Large intestine (tissue), 3 donors: ENCODE data around the gene KIAA1671. TPM values are rescaled to one million over a fixed set of nuclear protein-coding genes. Genes with fewer than 3 reads are reported as not detected.

Experiments used
- DNase-seq, 2 donors: peaks; one replicate each; pipeline versions ENCODE4 v3.0.0 to v3.0.0-alpha.2; 2013
- H3K27ac ChIP-seq: one replicate; pipeline ENCODE4 v1.5.1; 2013; ENCODE audit warnings: low read length
- H3K27me3 ChIP-seq: 2 replicates; pipeline ENCODE4 v1.6.1; 2013; ENCODE audit warnings: low read length; ENCODE audit not compliant: control insufficient read depth, insufficient read depth
- H3K36me3 ChIP-seq: 2 replicates; pipeline ENCODE4 v1.6.1; 2013; ENCODE audit warnings: low read length; ENCODE audit not compliant: control insufficient read depth, insufficient read depth
- H3K4me1 ChIP-seq: one replicate; pipeline ENCODE4 v1.6.1; 2013; ENCODE audit warnings: low read length; ENCODE audit not compliant: control insufficient read depth, insufficient read depth
- H3K4me3 ChIP-seq: one replicate; pipeline ENCODE4 v1.5.1; 2013; ENCODE audit warnings: low read length
- H3K9me3 ChIP-seq: one replicate; pipeline ENCODE4 v1.6.1; 2013; ENCODE audit warnings: mild to moderate bottlenecking, low read depth, low read length, moderate library complexity; ENCODE audit not compliant: control insufficient read depth
- WGBS: methylation state at CpG from one replicate; pipeline ENCODE4 v1.1.5; 2013; ENCODE audit warnings: low lambda C conversion rate; ENCODE audit not compliant: insufficient coverage; 5-methylcytosine and 5-hydroxymethylcytosine counted together
- polyA plus RNA-seq: library from polyadenylated mRNA; unstranded; fragments of 120-200 nt; gene quantifications from one replicate; pipeline ENCODE4 v1.2.1, GENCODE V29; 2013

The KIAA1671 gene
- polyA plus RNA-seq, 1 donor, result 25.0 TPM

- H3K4me3 ChIP-seq, result no peak overlapping the region
- DNase-seq, result no peak
- no peaks in the 10 kb centered on the region for H3K9me3 ChIP-seq
- no peaks in the 10 kb centered on the region for H3K27me3 ChIP-seq
- 100% methylated on average over 1 of the region's 18 CpGs for WGBS
- peaks cover 5% of the 10 kb centered on the region for H3K4me1 ChIP-seq
- no peak overlapping the region for H3K27ac ChIP-seq
- peaks cover 11% of the 10 kb centered on the region for H3K36me3 ChIP-seq
Observed at GRCh38 chr22:25067851-25068421, 115.4 kb downstream of the KIAA1671 start.

DNA sequence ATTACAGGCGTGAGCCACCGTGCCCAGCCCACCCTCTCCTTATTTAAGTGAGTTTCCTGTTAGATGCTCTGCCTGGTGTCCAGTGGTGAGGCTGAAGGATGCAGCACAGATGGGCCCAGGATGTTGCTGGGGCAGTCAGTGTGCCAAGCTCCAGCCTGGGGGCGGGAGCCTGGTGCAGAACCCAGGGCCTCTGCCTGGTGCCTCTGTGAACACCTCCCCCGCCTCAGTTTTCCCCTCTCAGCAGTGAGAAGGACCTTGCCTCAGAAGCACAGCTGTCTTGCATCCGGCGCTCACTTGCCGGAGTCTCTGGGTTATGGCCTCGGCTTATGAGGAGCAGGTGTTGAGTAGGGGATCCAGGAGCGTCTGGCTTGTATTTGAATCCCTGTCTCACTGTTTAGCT lies 116.2 kb downstream of the KIAA1671 start:
- Histone ChIP-seq H3K36me3 (peaks cover 11% of the 10 kb centered on the region), H3K9me3 (no peaks in the 10 kb centered on the region), H3K4me1 (peaks cover 5% of the 10 kb centered on the region), H3K27me3 (no peaks in the 10 kb centered on the region), H3K27ac (no peak overlapping the region), H3K4me3 (no peak overlapping the region)
- no peak for DNase-seq
- WGBS, result no CpG with 5 or more reads among the region's 9 CpGs

DNA sequence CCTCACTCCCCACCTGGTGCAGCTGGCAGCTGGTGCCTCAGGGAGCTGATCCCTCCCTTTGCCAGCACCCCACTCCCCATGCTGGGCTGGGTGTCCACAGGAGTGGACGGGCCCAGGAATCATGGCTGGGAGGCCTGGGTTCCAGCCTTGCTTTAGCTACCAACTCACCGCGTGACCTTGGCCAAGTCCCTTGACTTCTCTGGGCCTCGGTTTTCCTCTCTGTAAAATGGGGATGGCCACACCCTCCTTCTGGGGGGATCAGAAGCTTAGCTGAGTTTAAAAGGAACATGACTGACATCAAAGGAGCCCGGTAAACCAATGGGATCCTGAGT lies 116.9 kb downstream of the KIAA1671 start:
- no peaks in the 10 kb centered on the region for H3K27me3 ChIP-seq
- H3K9me3 ChIP-seq, result no peaks in the 10 kb centered on the region
- DNase-seq, result no peak
- peaks cover 11% of the 10 kb centered on the region for H3K36me3 ChIP-seq
- no peak overlapping the region for H3K4me3 ChIP-seq
- WGBS, result no CpG with 5 or more reads among the region's 5 CpGs
- no peak overlapping the region for H3K27ac ChIP-seq
- H3K4me1 ChIP-seq, result peaks cover 5% of the 10 kb centered on the region

DNA sequence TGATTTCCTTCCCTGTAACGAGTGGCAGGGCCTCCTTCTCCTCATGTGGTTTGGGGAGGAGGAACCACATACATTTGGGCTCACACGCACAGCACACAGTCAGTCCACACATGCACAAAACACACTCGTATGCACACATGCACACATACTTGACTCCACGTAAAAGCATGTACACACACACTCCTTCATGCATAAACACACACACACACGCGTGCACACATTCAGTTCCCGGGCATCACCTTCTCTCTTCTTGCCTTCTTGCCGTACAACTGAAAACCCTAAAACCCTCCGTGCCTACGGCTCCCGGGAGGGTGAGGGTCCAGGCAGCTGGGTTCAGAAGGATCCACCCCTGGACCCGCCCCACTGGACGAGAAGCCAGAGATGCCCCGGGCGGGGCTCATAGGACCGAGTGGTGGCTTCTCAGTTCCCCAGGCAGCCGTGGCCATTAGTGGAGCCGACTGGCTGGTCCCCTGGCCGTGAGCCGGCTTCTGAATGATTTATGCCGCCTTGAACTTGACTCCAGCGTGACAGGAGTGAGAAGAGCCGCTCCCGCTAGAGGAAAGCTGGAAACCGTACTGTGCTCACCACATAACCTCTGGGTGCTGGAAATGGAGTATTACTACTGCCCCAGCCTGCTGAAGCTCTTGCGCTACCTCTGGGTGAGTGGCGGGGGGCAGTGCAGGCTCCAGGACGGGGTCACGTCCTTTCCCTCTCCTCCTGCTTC lies 117.4 kb downstream of the KIAA1671 start:
- Histone ChIP-seq H3K27me3 (no peaks in the 10 kb centered on the region), H3K36me3 (peaks cover 11% of the 10 kb centered on the region), H3K4me1 (peaks cover 5% of the 10 kb centered on the region), H3K9me3 (no peaks in the 10 kb centered on the region), H3K27ac (no peak overlapping the region), H3K4me3 (no peak overlapping the region)
- DNase-seq, result no peak
- WGBS, result no CpG with 5 or more reads among the region's 29 CpGs

DNA sequence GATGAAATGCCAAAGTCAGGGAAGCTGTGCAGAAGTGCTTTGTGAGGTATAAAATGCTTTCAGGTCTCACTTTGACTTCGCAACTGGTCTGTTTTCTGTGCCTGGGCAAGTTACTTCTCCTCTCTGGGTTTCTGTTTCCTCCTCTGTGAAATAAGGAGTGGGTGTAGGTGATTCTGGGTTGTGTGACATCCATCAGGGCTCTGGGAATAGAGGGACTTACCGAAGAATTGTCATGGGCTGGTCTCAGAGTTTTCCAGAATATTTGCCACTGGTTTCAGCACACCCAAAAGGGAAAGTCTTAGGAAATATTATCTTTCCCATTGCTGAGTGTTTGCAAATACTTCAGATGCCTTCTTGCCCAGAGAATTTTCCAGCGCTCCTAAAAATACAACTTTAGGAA lies 118.4 kb downstream of the KIAA1671 start:
- Histone ChIP-seq H3K27me3 (no peaks in the 10 kb centered on the region), H3K4me3 (no peak overlapping the region), H3K4me1 (peaks cover 5% of the 10 kb centered on the region), H3K9me3 (no peaks in the 10 kb centered on the region), H3K36me3 (peaks cover 11% of the 10 kb centered on the region), H3K27ac (no peak overlapping the region)
- no peak for DNase-seq
- WGBS, result 57% methylated on average over 1 of the region's 3 CpGs

DNA sequence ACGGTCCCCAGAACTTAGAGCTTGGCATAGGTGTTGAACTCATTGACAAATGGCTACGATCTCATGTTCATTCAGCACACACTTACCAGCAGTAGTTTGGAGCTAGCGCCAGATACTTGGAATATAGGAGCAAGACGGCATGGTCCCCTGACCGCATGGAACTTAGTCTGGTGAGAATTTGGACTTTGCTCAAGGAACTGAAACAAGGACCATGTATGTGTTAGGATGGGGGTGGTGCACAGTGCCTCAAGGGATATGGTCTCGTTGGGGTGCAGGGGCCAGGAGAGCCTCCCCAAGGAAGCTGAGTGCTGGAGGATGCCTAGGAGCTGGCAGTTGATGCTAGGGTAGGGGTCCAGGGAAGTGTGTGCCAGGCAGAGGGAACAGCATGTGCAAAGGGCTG lies 119.2 kb downstream of the KIAA1671 start:
- H3K4me1 ChIP-seq, result peaks cover 5% of the 10 kb centered on the region
- H3K27me3 ChIP-seq, result no peaks in the 10 kb centered on the region
- H3K9me3 ChIP-seq, result no peaks in the 10 kb centered on the region
- H3K36me3 ChIP-seq, result peaks cover 11% of the 10 kb centered on the region
- H3K4me3 ChIP-seq, result no peak overlapping the region
- WGBS, result no CpG with 5 or more reads among the region's 6 CpGs
- no peak for DNase-seq
- no peak overlapping the region for H3K27ac ChIP-seq

- Histone ChIP-seq H3K9me3 (no peaks in the 10 kb centered on the region), H3K27ac (no peak overlapping the region), H3K4me1 (peaks cover 5% of the 10 kb centered on the region), H3K27me3 (no peaks in the 10 kb centered on the region), H3K4me3 (no peak overlapping the region), H3K36me3 (peaks cover 11% of the 10 kb centered on the region)
- no peak for DNase-seq
- WGBS, result no CpG with 5 or more reads among the region's 7 CpGs
Observed at GRCh38 chr22:25072406-25072805, 119.9 kb downstream of the KIAA1671 start.

DNA sequence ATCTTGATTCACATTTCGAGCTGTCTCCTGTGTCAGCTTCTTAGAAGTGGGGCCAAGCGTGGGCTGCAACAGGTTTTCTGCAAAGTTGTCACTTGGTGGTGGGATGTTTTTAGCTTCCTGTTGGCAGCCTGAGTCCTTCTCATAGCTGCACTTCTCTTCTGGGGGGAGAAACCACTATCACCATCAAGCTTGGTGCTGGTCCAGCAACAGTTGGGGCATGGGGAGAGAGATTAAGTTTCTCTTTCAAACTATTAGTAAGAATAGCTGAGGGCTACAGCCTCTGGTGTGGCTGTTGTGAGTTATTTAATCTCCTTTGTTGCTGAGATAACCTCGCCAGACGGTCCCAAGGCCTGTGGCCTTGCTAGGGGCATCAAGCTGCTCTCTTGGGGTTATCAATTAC lies 123.8 kb downstream of the KIAA1671 start:
- H3K36me3 ChIP-seq, result peaks cover 5% of the 10 kb centered on the region
- no peaks in the 10 kb centered on the region for H3K9me3 ChIP-seq
- no peaks in the 10 kb centered on the region for H3K27me3 ChIP-seq
- H3K4me1 ChIP-seq, result peaks cover 5% of the 10 kb centered on the region
- H3K27ac ChIP-seq, result no peak overlapping the region
- DNase-seq, result no peak
- no peak overlapping the region for H3K4me3 ChIP-seq
- no CpG with 5 or more reads among the region's 4 CpGs for WGBS

DNA sequence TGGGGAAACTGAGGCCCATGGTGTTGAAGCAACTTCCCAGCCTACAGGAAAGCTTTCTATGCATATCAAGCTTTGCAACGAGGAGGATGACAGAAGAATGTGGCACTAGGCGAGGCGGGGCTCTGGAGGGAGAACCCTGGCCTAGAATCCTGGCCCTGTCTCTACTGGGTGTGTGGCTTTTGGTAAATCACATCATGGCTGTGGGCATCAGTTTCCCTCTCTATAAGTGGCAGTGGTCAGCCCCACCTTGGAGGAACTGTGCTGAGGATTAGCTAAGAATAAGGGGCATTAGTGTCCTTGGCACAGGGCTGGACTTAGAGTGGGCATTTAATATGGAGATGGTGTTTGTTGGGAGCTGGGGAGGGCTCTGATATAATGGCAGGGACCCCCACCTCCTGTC lies 124.5 kb downstream of the KIAA1671 start:
- no peak overlapping the region for H3K27ac ChIP-seq
- DNase-seq, result no peak
- WGBS, result no CpG with 5 or more reads among the region's 3 CpGs
- H3K9me3 ChIP-seq, result no peaks in the 10 kb centered on the region
- no peak overlapping the region for H3K4me3 ChIP-seq
- H3K27me3 ChIP-seq, result no peaks in the 10 kb centered on the region
- peaks cover 2% of the 10 kb centered on the region for H3K36me3 ChIP-seq
- H3K4me1 ChIP-seq, result no peaks in the 10 kb centered on the region

DNA sequence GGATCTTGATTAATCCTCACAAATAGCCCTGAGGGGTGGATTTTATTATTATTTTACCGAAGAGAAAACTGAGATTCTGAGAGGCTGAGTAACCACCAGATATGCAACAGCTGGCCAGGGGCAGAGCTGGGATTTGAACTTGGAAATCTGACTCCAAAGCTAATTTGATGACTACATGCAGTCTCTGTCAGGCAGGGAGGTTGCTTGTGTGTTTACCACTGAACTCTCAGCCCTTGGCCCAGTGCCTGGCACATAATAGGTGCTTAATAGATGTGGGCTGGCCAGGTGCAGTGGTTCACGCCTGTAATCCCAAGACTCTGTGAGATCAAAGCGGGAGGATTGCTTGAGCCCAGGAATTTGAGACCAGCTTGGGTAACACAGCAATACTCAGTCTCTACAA lies 125.4 kb downstream of the KIAA1671 start:
- no peaks in the 10 kb centered on the region for H3K9me3 ChIP-seq
- no peak for DNase-seq
- no peak overlapping the region for H3K27ac ChIP-seq
- no peak overlapping the region for H3K4me3 ChIP-seq
- no peaks in the 10 kb centered on the region for H3K36me3 ChIP-seq
- no peaks in the 10 kb centered on the region for H3K27me3 ChIP-seq
- no peaks in the 10 kb centered on the region for H3K4me1 ChIP-seq
- no CpG with 5 or more reads among the region's 3 CpGs for WGBS

GRCh38 chr22:25078591-25078990 lies 126.1 kb downstream of the KIAA1671 start:
- WGBS, result no CpG with 5 or more reads among the region's 6 CpGs
- Histone ChIP-seq H3K27me3 (no peaks in the 10 kb centered on the region), H3K4me1 (no peaks in the 10 kb centered on the region), H3K36me3 (no peaks in the 10 kb centered on the region), H3K9me3 (no peaks in the 10 kb centered on the region), H3K4me3 (no peak overlapping the region), H3K27ac (no peak overlapping the region)
- no peak for DNase-seq
